ENCODE data around the gene PGLYRP3. TPM values are rescaled to one million over a fixed set of nuclear protein-coding genes. Genes with fewer than 3 reads are reported as not detected.

PGLYRP3 gene
- total RNA-seq, 2 donors from 2014 or later: not detected

- Histone ChIP-seq H3K36me3 (no peaks in the 10 kb centered on the region), H3K4me1 (no peaks in the 10 kb centered on the region), H3K27me3 (no peaks in the 10 kb centered on the region), H3K4me3 (no peak overlapping the region), H3K9me3 (no peaks in the 10 kb centered on the region), H3K27ac (no peak overlapping the region)
- DNase-seq (ENCODE audit: low spot score): peak; percentile 51
- TF ChIP-seq CTCF (IDR thresholded peaks at IDR 0.05): no peak
Observed at GRCh38 chr1:153359241-153359640, 46.5 kb upstream of the PGLYRP3 start.

- H3K4me1 ChIP-seq: no peaks in the 10 kb centered on the region
- H3K9me3 ChIP-seq: no peaks in the 10 kb centered on the region
- no peak for TF ChIP-seq CTCF (IDR thresholded peaks at IDR 0.05)
- no peaks in the 10 kb centered on the region for H3K27me3 ChIP-seq
- peak; percentile 11 for DNase-seq (ENCODE audit: low spot score)
- no peak overlapping the region for H3K27ac ChIP-seq
- peak overlapping the region in 1 of 2 donors; percentile 4 for H3K4me3 ChIP-seq
- H3K36me3 ChIP-seq: no peaks in the 10 kb centered on the region
Observed at GRCh38 chr1:153358691-153358975, 45.9 kb upstream of the PGLYRP3 start.

GRCh38 chr1:153357853-153358690 is 45.3 kb upstream of the PGLYRP3 start, which contains the start of gene S100A9:
S100A9 (plus strand) TSS chr1:153357854; CDS start chr1:153358284, 430 bp downstream.
- H3K4me1 ChIP-seq: no peaks in the 10 kb centered on the region
- H3K27me3 ChIP-seq: no peaks in the 10 kb centered on the region
- no peaks in the 10 kb centered on the region for H3K9me3 ChIP-seq
- H3K4me3 ChIP-seq: peak within 1 kb of the TSS in 1 of 2 donors; percentile 4
- no peak for DNase-seq (ENCODE audit: low spot score)
- H3K36me3 ChIP-seq: no peaks in the 10 kb centered on the region
- no peak for TF ChIP-seq CTCF (IDR thresholded peaks at IDR 0.05)
- peak within 1 kb of the TSS in 1 of 2 donors; percentile 5 for H3K27ac ChIP-seq

- no peaks in the 10 kb centered on the region for H3K4me1 ChIP-seq
- H3K36me3 ChIP-seq: no peaks in the 10 kb centered on the region
- peak; percentile 80 for DNase-seq (ENCODE audit: low spot score)
- no peak overlapping the region for H3K4me3 ChIP-seq
- no peaks in the 10 kb centered on the region for H3K27me3 ChIP-seq
- no peaks in the 10 kb centered on the region for H3K9me3 ChIP-seq
- H3K27ac ChIP-seq: no peak overlapping the region
- no peak for TF ChIP-seq CTCF (IDR thresholded peaks at IDR 0.05)
Observed at GRCh38 chr1:153357076-153357852, 44.5 kb upstream of the PGLYRP3 start.

GRCh38 chr1:153356392-153357075 is 43.8 kb upstream of the PGLYRP3 start:
- H3K4me1 ChIP-seq: no peaks in the 10 kb centered on the region
- no peak for DNase-seq (ENCODE audit: low spot score)
- no peak for TF ChIP-seq CTCF (IDR thresholded peaks at IDR 0.05)
- no peak overlapping the region for H3K4me3 ChIP-seq
- no peaks in the 10 kb centered on the region for H3K36me3 ChIP-seq
- no peak overlapping the region for H3K27ac ChIP-seq
- H3K9me3 ChIP-seq: no peaks in the 10 kb centered on the region
- no peaks in the 10 kb centered on the region for H3K27me3 ChIP-seq

All from right atrium auricular region (tissue), 2 donors.